KMS-11 (cell line): ENCODE results near the gene BPIFA1.

Experiments used
- H2AFZ ChIP-seq: fragments of 200-600 bp; sonication (generic); 2 replicates; pipeline ENCODE4 v1.6.1; 2016; ENCODE audit warnings: antibody characterized with exemption, mixed run types, low read depth
- H3K27ac ChIP-seq: fragments of 200-600 bp; sonication (generic); 2 replicates; pipeline ENCODE4 v1.6.1; 2016; ENCODE audit warnings: mild to moderate bottlenecking, mixed run types
- H3K27me3 ChIP-seq: fragments of 200-600 bp; sonication (generic); 2 replicates; pipeline ENCODE4 v1.6.1; 2017; ENCODE audit warnings: mild to moderate bottlenecking, low read depth, mixed run types, moderate library complexity; ENCODE audit not compliant: insufficient read depth
- H3K36me3 ChIP-seq: fragments of 200-600 bp; sonication (generic); 2 replicates; pipeline ENCODE4 v1.6.1; 2017; ENCODE audit warnings: mild to moderate bottlenecking, mixed run types; ENCODE audit not compliant: insufficient read depth
- H3K4me1 ChIP-seq: fragments of 200-600 bp; sonication (generic); 2 replicates; pipeline ENCODE4 v1.6.1; 2016; ENCODE audit warnings: mild to moderate bottlenecking, low read depth, mixed run types; ENCODE audit not compliant: poor library complexity, severe bottlenecking
- H3K4me2 ChIP-seq: fragments of 200-600 bp; sonication (generic); 2 replicates; pipeline ENCODE4 v1.7.0; 2016; ENCODE audit warnings: mild to moderate bottlenecking, mixed run types
- H3K4me3 ChIP-seq: fragments of 200-600 bp; sonication (generic); IDR thresholded peaks from 2 replicates; pipeline ENCODE4 v1.6.1; 2017; ENCODE audit warnings: low read depth, low read length, mixed read lengths; ENCODE audit not compliant: insufficient read depth
- H3K79me2 ChIP-seq: fragments of 200-600 bp; sonication (generic); 2 replicates; pipeline ENCODE4 v1.6.1; 2016; ENCODE audit warnings: low read depth, mixed run types; ENCODE audit not compliant: insufficient read depth
- H3K9ac ChIP-seq: fragments of 200-600 bp; sonication (generic); 2 replicates; pipeline ENCODE4 v1.6.1; 2016; ENCODE audit warnings: mild to moderate bottlenecking, mixed run types
- H4K20me1 ChIP-seq: fragments of 200-600 bp; sonication (generic); 2 replicates; pipeline ENCODE4 v1.6.1; 2016; ENCODE audit warnings: mild to moderate bottlenecking, mixed run types; ENCODE audit not compliant: insufficient read depth
- TF ChIP-seq, protein P1 (sequence below): fragments of 200-600 bp; sonication (generic); conservative IDR thresholded peaks from 2 replicates; pipeline ENCODE4 v1.6.1; 2017; ENCODE audit warnings: low read depth, mild to moderate bottlenecking, antibody characterized with exemption, low read length, moderate library complexity, mixed read lengths

BPIFA1 gene

DNA sequence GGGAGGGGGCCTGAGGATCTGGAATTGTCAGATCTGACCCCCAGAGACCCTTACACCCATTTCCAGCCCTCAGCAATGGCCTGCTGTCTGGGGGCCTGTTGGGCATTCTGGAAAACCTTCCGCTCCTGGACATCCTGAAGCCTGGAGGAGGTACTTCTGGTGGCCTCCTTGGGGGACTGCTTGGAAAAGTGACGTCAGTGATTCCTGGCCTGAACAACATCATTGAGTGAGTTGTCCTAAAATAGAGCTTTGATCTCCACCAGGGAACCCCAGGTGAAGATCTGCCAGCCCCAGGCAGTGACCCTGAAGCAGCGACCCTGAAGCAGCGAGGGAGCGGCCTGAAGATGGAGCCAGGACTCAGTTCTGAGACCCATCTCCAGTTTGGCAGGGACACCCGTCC lies 2.2 kb downstream of the BPIFA1 start:
- Histone ChIP-seq H3K27me3 (no peaks in the 10 kb centered on the region), H3K9ac (no peak overlapping the region), H3K36me3 (no peaks in the 10 kb centered on the region), H4K20me1 (no peaks in the 10 kb centered on the region), H3K4me2 (no peak overlapping the region), H3K4me3 (no peak overlapping the region), H3K4me1 (no peaks in the 10 kb centered on the region), H3K27ac (no peak overlapping the region), H2AFZ (no peak overlapping the region), H3K79me2 (no peaks in the 10 kb centered on the region)
- TF ChIP-seq, protein P1, sequence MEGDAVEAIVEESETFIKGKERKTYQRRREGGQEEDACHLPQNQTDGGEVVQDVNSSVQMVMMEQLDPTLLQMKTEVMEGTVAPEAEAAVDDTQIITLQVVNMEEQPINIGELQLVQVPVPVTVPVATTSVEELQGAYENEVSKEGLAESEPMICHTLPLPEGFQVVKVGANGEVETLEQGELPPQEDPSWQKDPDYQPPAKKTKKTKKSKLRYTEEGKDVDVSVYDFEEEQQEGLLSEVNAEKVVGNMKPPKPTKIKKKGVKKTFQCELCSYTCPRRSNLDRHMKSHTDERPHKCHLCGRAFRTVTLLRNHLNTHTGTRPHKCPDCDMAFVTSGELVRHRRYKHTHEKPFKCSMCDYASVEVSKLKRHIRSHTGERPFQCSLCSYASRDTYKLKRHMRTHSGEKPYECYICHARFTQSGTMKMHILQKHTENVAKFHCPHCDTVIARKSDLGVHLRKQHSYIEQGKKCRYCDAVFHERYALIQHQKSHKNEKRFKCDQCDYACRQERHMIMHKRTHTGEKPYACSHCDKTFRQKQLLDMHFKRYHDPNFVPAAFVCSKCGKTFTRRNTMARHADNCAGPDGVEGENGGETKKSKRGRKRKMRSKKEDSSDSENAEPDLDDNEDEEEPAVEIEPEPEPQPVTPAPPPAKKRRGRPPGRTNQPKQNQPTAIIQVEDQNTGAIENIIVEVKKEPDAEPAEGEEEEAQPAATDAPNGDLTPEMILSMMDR, result no peak

- no peaks in the 10 kb centered on the region for H3K27me3 ChIP-seq
Measured at GRCh38 chr20:33239418-33239817, 3.6 kb downstream of the BPIFA1 start.

GRCh38 chr20:33239979-33240736 lies 4.4 kb downstream of the BPIFA1 start:
- H3K9ac ChIP-seq, result no peak overlapping the region
- no peak overlapping the region for H3K4me3 ChIP-seq
- no peak overlapping the region for H2AFZ ChIP-seq
- TF ChIP-seq, protein P1, result no peak
- H3K27ac ChIP-seq, result no peak overlapping the region
- H4K20me1 ChIP-seq, result no peaks in the 10 kb centered on the region
- H3K79me2 ChIP-seq, result no peaks in the 10 kb centered on the region
- no peaks in the 10 kb centered on the region for H3K4me1 ChIP-seq
- H3K36me3 ChIP-seq, result no peaks in the 10 kb centered on the region
- H3K27me3 ChIP-seq, result no peaks in the 10 kb centered on the region
- no peak overlapping the region for H3K4me2 ChIP-seq

More at GRCh38 chr20:33239418-33239817, 3.6 kb downstream of the BPIFA1 start:
- Histone ChIP-seq H2AFZ (no peak overlapping the region), H3K36me3 (no peaks in the 10 kb centered on the region), H3K27ac (no peak overlapping the region), H3K4me2 (no peak overlapping the region), H3K9ac (no peak overlapping the region), H3K79me2 (no peaks in the 10 kb centered on the region), H3K4me3 (no peak overlapping the region), H3K4me1 (no peaks in the 10 kb centered on the region), H4K20me1 (no peaks in the 10 kb centered on the region)
- TF ChIP-seq, protein P1, result no peak

GRCh38 chr20:33240923-33241322 lies 5.1 kb downstream of the BPIFA1 start:
- no peaks in the 10 kb centered on the region for H3K4me1 ChIP-seq
- no peaks in the 10 kb centered on the region for H3K27me3 ChIP-seq
- H3K4me3 ChIP-seq, result no peak overlapping the region
- H3K9ac ChIP-seq, result no peak overlapping the region
- no peaks in the 10 kb centered on the region for H3K79me2 ChIP-seq
- TF ChIP-seq, protein P1, result no peak
- H3K36me3 ChIP-seq, result no peaks in the 10 kb centered on the region
- H2AFZ ChIP-seq, result no peak overlapping the region
- no peaks in the 10 kb centered on the region for H4K20me1 ChIP-seq
- H3K4me2 ChIP-seq, result no peak overlapping the region
- no peak overlapping the region for H3K27ac ChIP-seq
